Measurements from ENCODE around the gene CARS1.

Gene CARS1

GRCh38 chr11:2990617-2991451 lies 66.4 kb downstream of the CARS1 start:
- H3K79me2 ChIP-seq (ENCODE audit: insufficient read depth, low read depth) = peaks cover 60% of the 10 kb centered on the region
- peaks cover 9% of the 10 kb centered on the region for H4K20me1 ChIP-seq (ENCODE audit: insufficient read depth)
- H3K27ac ChIP-seq = peak overlapping the region; percentile 84
- peaks cover 43% of the 10 kb centered on the region for H3K4me1 ChIP-seq (ENCODE audit: low read depth, poor library complexity, severe bottlenecking)
- no peak overlapping the region for H2AFZ ChIP-seq (ENCODE audit: low read depth)
- peak overlapping the region; percentile 77 for H3K4me2 ChIP-seq
- no peaks in the 10 kb centered on the region for H3K27me3 ChIP-seq (ENCODE audit: insufficient read depth, low read depth)
- peak overlapping the region; percentile 86 for H3K9ac ChIP-seq
- no peak overlapping the region for H3K4me3 ChIP-seq (IDR thresholded peaks at IDR 0.05; ENCODE audit: insufficient read depth, low read depth, low read length)
- peaks cover 3% of the 10 kb centered on the region; the same call in 1 of the 2 replicates for H3K36me3 ChIP-seq (ENCODE audit: insufficient read depth)
- TF ChIP-seq, protein P1, sequence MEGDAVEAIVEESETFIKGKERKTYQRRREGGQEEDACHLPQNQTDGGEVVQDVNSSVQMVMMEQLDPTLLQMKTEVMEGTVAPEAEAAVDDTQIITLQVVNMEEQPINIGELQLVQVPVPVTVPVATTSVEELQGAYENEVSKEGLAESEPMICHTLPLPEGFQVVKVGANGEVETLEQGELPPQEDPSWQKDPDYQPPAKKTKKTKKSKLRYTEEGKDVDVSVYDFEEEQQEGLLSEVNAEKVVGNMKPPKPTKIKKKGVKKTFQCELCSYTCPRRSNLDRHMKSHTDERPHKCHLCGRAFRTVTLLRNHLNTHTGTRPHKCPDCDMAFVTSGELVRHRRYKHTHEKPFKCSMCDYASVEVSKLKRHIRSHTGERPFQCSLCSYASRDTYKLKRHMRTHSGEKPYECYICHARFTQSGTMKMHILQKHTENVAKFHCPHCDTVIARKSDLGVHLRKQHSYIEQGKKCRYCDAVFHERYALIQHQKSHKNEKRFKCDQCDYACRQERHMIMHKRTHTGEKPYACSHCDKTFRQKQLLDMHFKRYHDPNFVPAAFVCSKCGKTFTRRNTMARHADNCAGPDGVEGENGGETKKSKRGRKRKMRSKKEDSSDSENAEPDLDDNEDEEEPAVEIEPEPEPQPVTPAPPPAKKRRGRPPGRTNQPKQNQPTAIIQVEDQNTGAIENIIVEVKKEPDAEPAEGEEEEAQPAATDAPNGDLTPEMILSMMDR (conservative IDR thresholded peaks at IDR 0.05; ENCODE audit: low read depth, low read length) = no peak

DNA sequence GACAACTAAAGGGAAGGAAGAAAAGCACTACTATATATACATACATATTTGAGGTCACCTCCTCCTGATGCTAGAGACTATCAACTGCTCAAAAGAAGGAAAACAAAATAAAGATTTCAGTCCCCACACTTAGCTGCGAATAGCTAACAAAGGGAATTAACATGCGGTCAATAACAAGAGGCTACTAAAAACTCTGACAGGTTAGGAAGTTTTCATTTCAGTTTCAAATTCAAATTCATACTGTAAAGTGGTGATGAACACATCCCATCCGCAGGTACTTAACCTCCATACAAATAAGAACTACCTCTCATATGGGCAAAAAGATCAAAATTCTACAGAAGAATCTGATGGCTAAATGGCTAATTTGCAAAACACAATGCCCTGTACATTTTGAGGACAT lies 67.7 kb downstream of the CARS1 start:
- Histone ChIP-seq H3K79me2 (ENCODE audit: insufficient read depth, low read depth) (peaks cover 73% of the 10 kb centered on the region), H2AFZ (ENCODE audit: low read depth) (no peak overlapping the region), H3K4me3 (IDR thresholded peaks at IDR 0.05; ENCODE audit: insufficient read depth, low read depth, low read length) (no peak overlapping the region), H4K20me1 (ENCODE audit: insufficient read depth) (peaks cover 22% of the 10 kb centered on the region), H3K4me2 (peak overlapping the region; percentile 77), H3K9ac (peak overlapping the region; percentile 86), H3K27me3 (ENCODE audit: insufficient read depth, low read depth) (no peaks in the 10 kb centered on the region), H3K4me1 (ENCODE audit: low read depth, poor library complexity, severe bottlenecking) (peaks cover 56% of the 10 kb centered on the region), H3K27ac (peak overlapping the region; percentile 84), H3K36me3 (ENCODE audit: insufficient read depth) (peaks cover 3% of the 10 kb centered on the region; the same call in 1 of the 2 replicates)
- TF ChIP-seq, protein P1 (conservative IDR thresholded peaks at IDR 0.05; ENCODE audit: low read depth, low read length) = no peak

- Histone ChIP-seq H3K36me3 (ENCODE audit: insufficient read depth) (peaks cover 3% of the 10 kb centered on the region; the same call in 1 of the 2 replicates), H3K4me3 (IDR thresholded peaks at IDR 0.05; ENCODE audit: insufficient read depth, low read depth, low read length) (no peak overlapping the region), H4K20me1 (ENCODE audit: insufficient read depth) (peaks cover 26% of the 10 kb centered on the region), H3K4me1 (ENCODE audit: low read depth, poor library complexity, severe bottlenecking) (peaks cover 61% of the 10 kb centered on the region), H3K9ac (peak overlapping the region; percentile 86), H3K27me3 (ENCODE audit: insufficient read depth, low read depth) (no peaks in the 10 kb centered on the region), H2AFZ (ENCODE audit: low read depth) (no peak overlapping the region), H3K27ac (peak overlapping the region; percentile 84), H3K4me2 (peak overlapping the region; percentile 77), H3K79me2 (ENCODE audit: insufficient read depth, low read depth) (peaks cover 78% of the 10 kb centered on the region)
- TF ChIP-seq, protein P1 (conservative IDR thresholded peaks at IDR 0.05; ENCODE audit: low read depth, low read length) = no peak
Observed at GRCh38 chr11:2989006-2989405, 68.2 kb downstream of the CARS1 start.

- Histone ChIP-seq H3K36me3 (ENCODE audit: insufficient read depth) (peaks cover 3% of the 10 kb centered on the region; the same call in 1 of the 2 replicates), H2AFZ (ENCODE audit: low read depth) (no peak overlapping the region), H4K20me1 (ENCODE audit: insufficient read depth) (peaks cover 31% of the 10 kb centered on the region), H3K27ac (peak overlapping the region; percentile 84), H3K27me3 (ENCODE audit: insufficient read depth, low read depth) (no peaks in the 10 kb centered on the region), H3K9ac (peak overlapping the region; percentile 86), H3K4me1 (ENCODE audit: low read depth, poor library complexity, severe bottlenecking) (peaks cover 69% of the 10 kb centered on the region), H3K4me2 (peak overlapping the region; percentile 77), H3K79me2 (ENCODE audit: insufficient read depth, low read depth) (peaks cover 86% of the 10 kb centered on the region), H3K4me3 (IDR thresholded peaks at IDR 0.05; ENCODE audit: insufficient read depth, low read depth, low read length) (no peak overlapping the region)
- TF ChIP-seq, protein P1 (conservative IDR thresholded peaks at IDR 0.05; ENCODE audit: low read depth, low read length) = no peak
Observed at GRCh38 chr11:2987881-2988861, 69.1 kb downstream of the CARS1 start.
